HCT116 (cell line): ENCODE measurements around the gene WDR89. TPM values are rescaled to one million over a fixed set of nuclear protein-coding genes. Genes with fewer than 3 reads are reported as not detected.

Source experiments
- ATAC-seq: fragments of 200-7000 bp; cut with Tn5 transposase; 2 replicates; pipeline ENCODE4 v1.9.1; 2020; ENCODE audit warnings: mild to moderate bottlenecking, moderate library complexity
- BruUV-seq: library from RNA; stranded (reverse); fragments of 400-500 nt; replicated peaks from 2 replicates; lab custom pipeline; 2021; lab: Mats Ljungman, UMichigan
- CTCF ChIA-PET: fragments of 300-600 bp; sonication (Branson Sonifier 250); formaldehyde crosslinking; loops from one replicate; lab custom pipeline; 2021; ENCODE audit warnings: antibody characterized with exemption; lab: Charles Lee
- POLR2A ChIA-PET: fragments of 300-600, 350-600 bp; sonication (Branson Sonifier 250); formaldehyde crosslinking; loops from one replicate; lab custom pipeline; 2021; ENCODE audit warnings: antibody characterized with exemption; lab: Charles Lee
- RAD21 ChIA-PET, 2 experiments: fragments of 300-600 bp; sonication (Branson Sonifier 250); formaldehyde crosslinking; loops; one replicate each; lab custom pipeline; 2023; ENCODE audit warnings: low total read pairs in 2 of 2; ENCODE audit not compliant: uncharacterized antibody in 2 of 2, unreplicated experiment in 2 of 2, low non-redundant PET in 1 of 2; lab: Charles Lee
- DNase-seq: peaks from one replicate; pipeline ENCODE4 v3.0.0-alpha.2; 2010; ENCODE audit warnings: low read depth, low spot score
- H2AFZ ChIP-seq: fragments of 200-600 bp; shearing (Covaris generic), sonication (generic); 2 replicates; pipeline ENCODE4 v1.6.1; 2017; ENCODE audit warnings: low read depth, mixed run types, mixed read lengths, antibody characterized with exemption, low read length; ENCODE audit not compliant: poor library complexity, severe bottlenecking
- H3K27ac ChIP-seq: 2 replicates; pipeline ENCODE4 v1.5.1; 2012; ENCODE audit warnings: low read depth, low read length
- H3K27me3 ChIP-seq: fragments of 200-600 bp; sonication (generic); 2 replicates; pipeline ENCODE4 v1.6.1; 2016; ENCODE audit warnings: mixed run types, low read length, mixed read lengths; ENCODE audit not compliant: insufficient read depth
- H3K36me3 ChIP-seq, 2 experiments: fragments of 200-500 bp in 1 of 2; fragments of 200-600 bp in 1 of 2; sonication (Bioruptor generic) in 1 of 2; sonication (generic) in 1 of 2; 2 replicates each; pipeline versions ENCODE4 v1.5.1 to v1.6.1; 2014 to 2016; ENCODE audit warnings: low read length in 2 of 2, inconsistent platforms in 1 of 2, mixed read lengths in 1 of 2, mixed run types in 1 of 2; ENCODE audit not compliant: insufficient read depth in 2 of 2, control insufficient read depth in 1 of 2
- H3K4me1 ChIP-seq, 2 experiments: fragments of 200-600 bp in 1 of 2; sonication (generic) in 1 of 2; 2 replicates each; pipeline versions ENCODE4 v1.5.1 to v1.6.1; 2012 to 2017; ENCODE audit warnings: low read length in 2 of 2, inconsistent platforms in 1 of 2, mild to moderate bottlenecking in 1 of 2, mixed read lengths in 1 of 2, mixed run types in 1 of 2, moderate library complexity in 1 of 2; ENCODE audit not compliant: insufficient read depth in 2 of 2, control insufficient read depth in 1 of 2
- H3K4me2 ChIP-seq: fragments of 200-600 bp; sonication (generic); 2 replicates; pipeline ENCODE4 v1.6.1; 2017; ENCODE audit warnings: mixed run types, low read length, mixed read lengths
- H3K4me3 ChIP-seq, 2 experiments: fragments of 200-600 bp in 1 of 2; sonication (generic) in 1 of 2; replicated peaks in 1 of 2; 2 replicates each; pipeline ENCODE4 v1.5.1; 2011 to 2016; ENCODE audit warnings: low read length in 2 of 2, control low read depth in 1 of 2, low read depth in 1 of 2, mild to moderate bottlenecking in 1 of 2, mixed read lengths in 1 of 2, mixed run types in 1 of 2
- H3K79me2 ChIP-seq: fragments of 200-600 bp; sonication (generic); 2 replicates; pipeline ENCODE4 v1.6.1; 2017; ENCODE audit warnings: mild to moderate bottlenecking, mixed run types, low read length, moderate library complexity, mixed read lengths; ENCODE audit not compliant: insufficient read depth
- H3K9ac ChIP-seq: fragments of 200-600 bp; sonication (generic); 2 replicates; pipeline ENCODE4 v1.6.1; 2016; ENCODE audit warnings: low read length, mixed read lengths
- H3K9me2 ChIP-seq: fragments of 200-600 bp; sonication (generic), shearing (Covaris generic); 2 replicates; pipeline ENCODE4 v1.6.1; 2017; ENCODE audit warnings: mixed run types, mild to moderate bottlenecking, moderate library complexity; ENCODE audit not compliant: insufficient read depth
- H3K9me3 ChIP-seq, 2 experiments: fragments of 200-500 bp in 1 of 2; fragments of 200-600 bp in 1 of 2; sonication (Bioruptor generic) in 1 of 2; sonication (generic) in 1 of 2; 2 replicates each; pipeline ENCODE4 v1.6.1; 2014 to 2017; ENCODE audit warnings: low read length in 2 of 2, mixed read lengths in 2 of 2, inconsistent platforms in 1 of 2, low read depth in 1 of 2, mild to moderate bottlenecking in 1 of 2, mixed run types in 1 of 2, moderate library complexity in 1 of 2; ENCODE audit not compliant: control insufficient read depth in 1 of 2, insufficient read depth in 1 of 2
- H4K20me1 ChIP-seq: fragments of 200-600 bp; sonication (generic), shearing (Covaris generic); 2 replicates; pipeline ENCODE4 v1.6.1; 2017; ENCODE audit warnings: mixed run types, mild to moderate bottlenecking, moderate library complexity; ENCODE audit not compliant: insufficient read depth
- ATF3 ChIP-seq: IDR thresholded peaks from 2 replicates; pipeline ENCODE4 v1.6.1; 2012
- CBX3 ChIP-seq: IDR thresholded peaks from 2 replicates; pipeline ENCODE4 v1.6.1; 2012; ENCODE audit warnings: low read depth
- CEBPB ChIP-seq: IDR thresholded peaks from 2 replicates; pipeline ENCODE4 v1.6.1; 2012; ENCODE audit warnings: low read depth
- CTCF ChIP-seq, 3 experiments: fragments of 200-600 bp in 1 of 3; sonication (generic) in 1 of 3; IDR thresholded peaks in 2 of 3; conservative IDR thresholded peaks in 1 of 3; 2 replicates each; pipeline ENCODE4 v1.5.1; 2012 to 2017; ENCODE audit warnings: low read depth in 2 of 3, low read length in 2 of 3, antibody characterized with exemption in 1 of 3, borderline replicate concordance in 1 of 3, control low read depth in 1 of 3, mild to moderate bottlenecking in 1 of 3, mixed read lengths in 1 of 3, mixed run types in 1 of 3, moderate library complexity in 1 of 3; ENCODE audit not compliant: insufficient read depth in 1 of 3
- EGR1 ChIP-seq: IDR thresholded peaks from 2 replicates; pipeline ENCODE4 v1.6.1; 2012; ENCODE audit warnings: low read depth
- EZH2 ChIP-seq: fragments of 200-600 bp; sonication (generic); IDR thresholded peaks from 2 replicates; pipeline ENCODE4 v1.6.1; 2017; ENCODE audit warnings: antibody characterized with exemption, mixed run types
- EZH2phosphoT487 ChIP-seq: fragments of 200-600 bp; IDR thresholded peaks from 2 replicates; pipeline ENCODE4 v1.6.1; 2018; ENCODE audit warnings: antibody characterized with exemption, borderline replicate concordance
- FOSL1 ChIP-seq: IDR thresholded peaks from 2 replicates; pipeline ENCODE4 v1.6.1; 2012; ENCODE audit warnings: low read depth
- MAX ChIP-seq: IDR thresholded peaks from 2 replicates; pipeline ENCODE4 v1.6.1; 2012
- SIN3A ChIP-seq: IDR thresholded peaks from 2 replicates; pipeline ENCODE4 v1.6.1; 2012; ENCODE audit warnings: low read depth
- SP1 ChIP-seq: IDR thresholded peaks from 2 replicates; pipeline ENCODE4 v1.6.1; 2012; ENCODE audit warnings: low read depth
- SRF ChIP-seq: IDR thresholded peaks from 2 replicates; pipeline ENCODE4 v1.6.1; 2012; ENCODE audit warnings: low read depth
- YY1 ChIP-seq: IDR thresholded peaks from 2 replicates; pipeline ENCODE4 v1.6.1; 2011; ENCODE audit warnings: low read length, low read depth, moderate library complexity, mild to moderate bottlenecking; ENCODE audit not compliant: insufficient replicate concordance; ENCODE audit errors: extremely low read depth
- ZFX ChIP-seq: fragments of 450-650 bp; IDR thresholded peaks from 2 replicates; pipeline ENCODE4 v1.6.1; 2017
- intact Hi-C: fragments of 100-400 bp; cut with micrococcal nuclease; formaldehyde crosslinking; loops from 2 replicates; pipeline ENCODE4 v1.10.0; 2022
- total RNA-seq: library from RNA; stranded (reverse); gene quantifications from one replicate; pipeline ENCODE4 v1.2.1, GENCODE V29; 2021; ENCODE audit not compliant: unreplicated experiment

The WDR89 gene
- total RNA-seq, 1 experiment from 2014 or later: 22.8 TPM

- ChIA-PET RAD21 (no interaction called here), CTCF (no interaction called here), POLR2A (no interaction called here)
- no peaks in the 10 kb centered on the region for H3K9me3 ChIP-seq
- no peak overlapping the region for H3K9ac ChIP-seq
- H4K20me1 ChIP-seq: no peaks in the 10 kb centered on the region
- H3K27me3 ChIP-seq: no peaks in the 10 kb centered on the region
- ATAC-seq: no peak
- no peaks in the 10 kb centered on the region for H3K9me2 ChIP-seq
- H3K79me2 ChIP-seq: peaks cover 54% of the 10 kb centered on the region
- H3K4me1 ChIP-seq: no peaks in the 10 kb centered on the region
- H2AFZ ChIP-seq: no peak overlapping the region
- no peak for TF ChIP-seq ATF3
- TF ChIP-seq EZH2phosphoT487: no peak
- TF ChIP-seq EGR1: no peak
- no peak for TF ChIP-seq SP1
- no peak for TF ChIP-seq CBX3
- no peak for TF ChIP-seq FOSL1
- TF ChIP-seq MAX: no peak
- TF ChIP-seq ZFX: no peak
- no peak for TF ChIP-seq SIN3A
- TF ChIP-seq CTCF (IDR thresholded peaks at IDR 0.05 in 2 of 3, conservative IDR thresholded peaks at IDR 0.05 in 1 of 3; ENCODE audit: borderline replicate concordance in 1 of 3, insufficient read depth in 1 of 3, low read depth in 2 of 3, low read length in 2 of 3): no peak
- no peak for TF ChIP-seq YY1
- no peak for TF ChIP-seq CEBPB
- no peak for TF ChIP-seq SRF
- no peak for TF ChIP-seq EZH2
- H3K4me3 ChIP-seq: no peak overlapping the region
- no TSS peak for BruUV-seq
- H3K4me2 ChIP-seq: no peak overlapping the region
- peaks cover 4 to 9% of the 10 kb centered on the region in 2 experiments; a peak in 3 of 4 replicates for H3K36me3 ChIP-seq
- intact Hi-C loops: no loop called here
- no peak overlapping the region for H3K27ac ChIP-seq
- no peak for DNase-seq
Measured at GRCh38 chr14:63603749-63604277, 37.9 kb downstream of the WDR89 start.
